Gastrocnemius medialis (tissue), 4 donors: ENCODE data around the gene PEX16.

Experiments used
- POLR2A ChIP-seq, 2 donors: fragments of 450-650 bp; IDR thresholded peaks; one replicate each; pipeline ENCODE4 v1.6.1; 2017; ENCODE audit warnings: antibody characterized with exemption in 2 of 2, mild to moderate bottlenecking in 2 of 2, moderate library complexity in 2 of 2
- TF ChIP-seq, protein P1 (sequence below), 5 experiments: fragments of 450-650 bp in 3 of 5; fragments of 200-600 bp in 2 of 5; sonication (generic) in 2 of 5; IDR thresholded peaks in 4 of 5; conservative IDR thresholded peaks in 1 of 5; 1 replicate in 4 of 5; 2 replicates in 1 of 5; pipeline ENCODE4 v1.5.1; 2016 to 2019; ENCODE audit warnings: antibody characterized with exemption in 5 of 5, mild to moderate bottlenecking in 3 of 5, moderate library complexity in 3 of 5

DNA sequence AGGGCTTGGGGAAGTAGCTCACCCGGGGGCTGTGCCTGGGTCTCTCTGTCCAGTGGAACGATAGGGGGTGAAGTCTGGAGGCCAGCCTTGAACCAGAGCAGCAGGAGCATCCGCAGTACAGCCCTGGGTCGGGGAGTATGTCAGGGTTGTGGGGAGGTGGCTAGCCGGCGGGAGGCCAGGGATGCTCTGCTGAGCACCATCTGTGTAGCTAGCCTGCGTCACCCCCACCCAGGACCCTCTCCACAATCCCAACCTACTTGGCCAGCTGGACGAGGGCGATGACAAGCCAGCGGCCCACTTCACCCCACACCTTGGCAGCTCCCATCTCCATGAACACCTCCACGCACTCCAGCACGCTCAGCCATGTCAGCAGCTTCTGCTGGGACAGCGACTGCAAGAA is 2.2 kb downstream of the PEX16 start:
- TF ChIP-seq, protein P1, sequence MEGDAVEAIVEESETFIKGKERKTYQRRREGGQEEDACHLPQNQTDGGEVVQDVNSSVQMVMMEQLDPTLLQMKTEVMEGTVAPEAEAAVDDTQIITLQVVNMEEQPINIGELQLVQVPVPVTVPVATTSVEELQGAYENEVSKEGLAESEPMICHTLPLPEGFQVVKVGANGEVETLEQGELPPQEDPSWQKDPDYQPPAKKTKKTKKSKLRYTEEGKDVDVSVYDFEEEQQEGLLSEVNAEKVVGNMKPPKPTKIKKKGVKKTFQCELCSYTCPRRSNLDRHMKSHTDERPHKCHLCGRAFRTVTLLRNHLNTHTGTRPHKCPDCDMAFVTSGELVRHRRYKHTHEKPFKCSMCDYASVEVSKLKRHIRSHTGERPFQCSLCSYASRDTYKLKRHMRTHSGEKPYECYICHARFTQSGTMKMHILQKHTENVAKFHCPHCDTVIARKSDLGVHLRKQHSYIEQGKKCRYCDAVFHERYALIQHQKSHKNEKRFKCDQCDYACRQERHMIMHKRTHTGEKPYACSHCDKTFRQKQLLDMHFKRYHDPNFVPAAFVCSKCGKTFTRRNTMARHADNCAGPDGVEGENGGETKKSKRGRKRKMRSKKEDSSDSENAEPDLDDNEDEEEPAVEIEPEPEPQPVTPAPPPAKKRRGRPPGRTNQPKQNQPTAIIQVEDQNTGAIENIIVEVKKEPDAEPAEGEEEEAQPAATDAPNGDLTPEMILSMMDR (IDR thresholded peaks at IDR 0.05 in 4 of 5, conservative IDR thresholded peaks at IDR 0.05 in 1 of 5): no peak
- no peak for TF ChIP-seq POLR2A (IDR thresholded peaks at IDR 0.05)
